CD4-positive, alpha-beta T cell treated with Interleukin-4 for 4 hours (primary cell): ENCODE results near the gene EMILIN2.
"Not testable (repeated sequence)": the region's sequence is repeated elsewhere in the genome, so short reads cannot be mapped to it uniquely, and the experiment has no call there.

ENCODE experiments used
- DNase-seq: peaks from one replicate; pipeline ENCODE4 v3.0.0-alpha.2; 2020

The EMILIN2 gene

DNA sequence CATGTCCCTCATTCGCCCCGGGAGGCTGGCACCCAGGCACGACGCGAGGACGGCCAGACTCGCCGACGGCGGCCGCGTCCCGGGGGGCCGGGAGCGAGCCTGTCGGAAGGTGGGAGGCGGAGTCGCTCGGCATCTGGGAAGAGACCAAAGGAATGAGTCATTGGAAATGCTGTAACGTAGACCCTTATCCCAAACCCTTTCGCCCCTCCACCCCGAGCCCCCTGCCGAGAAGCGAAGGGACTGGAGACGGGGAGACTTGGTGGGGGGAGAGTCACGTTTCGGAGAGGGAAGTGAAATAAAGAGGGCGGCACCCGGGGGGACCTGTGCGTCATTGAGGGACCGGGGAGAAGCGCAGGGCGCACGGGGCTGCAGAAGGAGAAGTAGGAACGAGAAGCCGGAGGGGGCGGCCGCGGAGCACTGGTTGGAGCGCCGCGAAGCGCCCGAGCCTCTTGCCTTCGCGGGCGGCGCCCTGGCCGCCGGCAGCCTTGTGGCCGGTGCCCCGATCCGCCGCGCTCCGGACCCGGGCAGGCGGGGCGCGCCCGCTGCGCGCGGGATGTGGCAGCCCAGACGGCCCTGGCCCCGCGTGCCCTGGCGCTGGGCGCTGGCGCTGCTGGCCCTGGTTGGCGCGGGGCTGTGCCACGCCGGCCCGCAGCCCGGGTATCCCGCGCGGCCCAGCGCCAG lies at the start of gene EMILIN2:
EMILIN2 (plus strand) TSS at position 371 of the 681 bp plus-strand sequence; CDS start at position 554, 183 bp downstream.
- DNase-seq = peak; percentile 44

- no peak for DNase-seq
Measured at GRCh38 chr18:2797951-2798350, 48.9 kb upstream of the EMILIN2 start.

GRCh38 chr18:2799369-2799768 lies 47.4 kb upstream of the EMILIN2 start:
- DNase-seq = no peak

DNA sequence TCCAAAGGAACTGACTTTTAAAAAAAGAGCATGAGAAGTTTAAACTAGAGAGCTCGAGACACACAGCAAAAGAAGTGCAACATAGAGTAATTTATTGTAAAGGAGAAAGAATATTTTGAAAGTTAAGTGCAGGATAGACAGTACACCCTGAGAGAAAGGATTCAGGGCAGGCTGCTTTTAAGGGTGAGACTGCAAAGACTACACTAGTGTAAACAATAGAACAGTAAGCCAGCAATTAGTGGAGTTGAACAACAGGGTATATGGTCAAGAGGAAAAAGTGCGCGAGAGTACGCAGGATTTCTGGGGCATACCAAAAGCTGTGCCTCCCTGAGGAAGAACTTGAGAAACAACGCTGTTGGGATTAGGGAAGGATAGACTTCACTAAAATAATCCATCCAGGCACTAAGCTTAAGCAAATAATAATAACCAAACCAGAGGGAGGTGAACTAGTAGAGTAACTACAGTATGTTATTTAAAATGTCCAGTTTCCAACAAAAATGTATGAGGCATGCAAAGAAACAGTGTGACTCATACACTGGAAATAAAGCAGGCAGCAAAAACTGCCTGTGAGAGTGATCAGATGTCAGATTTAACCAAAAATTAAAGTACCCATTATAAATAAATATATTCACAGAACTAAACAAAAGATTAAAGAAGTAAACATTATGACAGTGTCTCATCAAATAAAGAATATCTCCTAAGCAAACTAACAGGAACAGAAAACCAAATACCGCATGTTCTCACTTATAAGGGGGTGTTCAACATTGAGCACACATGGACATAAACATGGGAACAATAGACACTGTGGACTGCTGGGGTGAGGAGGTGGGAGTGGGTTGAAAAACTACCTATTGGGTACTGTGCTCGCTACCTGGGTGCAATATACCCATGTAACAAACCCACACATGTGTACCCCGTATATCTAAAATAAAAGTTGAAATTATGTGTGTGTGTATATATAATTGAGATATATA lies 40.5 kb upstream of the EMILIN2 start:
- no peak for DNase-seq

GRCh38 chr18:2808640-2809039 lies 38.2 kb upstream of the EMILIN2 start:
- DNase-seq = not testable (repeated sequence)

- DNase-seq = not testable (repeated sequence)
Measured at GRCh38 chr18:2809666-2810183, 37.1 kb upstream of the EMILIN2 start.

GRCh38 chr18:2811416-2811815 lies 35.4 kb upstream of the EMILIN2 start:
- no peak for DNase-seq

DNA sequence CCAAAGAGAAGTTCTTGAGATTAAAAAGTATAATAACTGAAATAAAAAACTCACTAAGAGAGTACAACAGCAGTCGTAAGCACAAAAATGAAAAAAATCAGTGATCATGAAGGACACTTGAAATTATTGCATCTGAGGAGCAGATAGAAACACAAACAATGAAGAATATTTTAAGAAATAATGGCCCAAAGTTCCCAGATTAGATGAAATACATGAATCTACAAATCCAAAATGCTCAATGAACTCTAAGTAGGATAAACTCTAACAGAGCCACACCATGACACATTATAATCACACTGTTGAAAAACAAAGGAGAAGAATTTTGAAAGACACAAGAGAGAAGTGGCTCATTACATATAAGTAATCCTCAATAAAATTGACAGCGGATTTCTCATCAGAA lies 31.9 kb upstream of the EMILIN2 start:
- DNase-seq = no peak

- DNase-seq = no peak
Measured at GRCh38 chr18:2818281-2818680, 28.5 kb upstream of the EMILIN2 start.

- DNase-seq = no peak
Measured at GRCh38 chr18:2821695-2822094, 25.1 kb upstream of the EMILIN2 start.

GRCh38 chr18:2822213-2822921 lies 24.4 kb upstream of the EMILIN2 start:
- DNase-seq = no peak

DNA sequence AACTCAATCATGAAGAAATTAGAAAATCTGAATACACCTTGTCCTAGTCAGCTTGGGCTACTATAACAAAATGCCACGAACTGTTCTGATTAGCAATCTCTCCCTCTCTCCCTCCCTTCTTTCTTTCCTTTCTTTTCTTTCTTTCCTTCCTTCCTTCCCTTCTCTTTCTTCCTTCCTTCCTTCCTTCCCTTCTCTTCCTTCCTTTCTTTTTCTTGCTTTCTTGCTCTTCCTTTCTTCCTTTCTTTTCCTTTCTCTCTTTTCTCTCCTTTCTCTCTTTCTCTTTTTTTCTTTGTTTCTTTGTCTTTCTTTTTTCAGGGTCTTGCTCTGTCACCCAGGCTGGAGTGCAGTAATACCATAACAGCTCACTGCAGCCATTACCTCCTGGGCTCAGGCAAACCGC lies 23.6 kb upstream of the EMILIN2 start:
- no peak for DNase-seq

- no peak for DNase-seq
Measured at GRCh38 chr18:2823966-2824365, 22.8 kb upstream of the EMILIN2 start.

DNA sequence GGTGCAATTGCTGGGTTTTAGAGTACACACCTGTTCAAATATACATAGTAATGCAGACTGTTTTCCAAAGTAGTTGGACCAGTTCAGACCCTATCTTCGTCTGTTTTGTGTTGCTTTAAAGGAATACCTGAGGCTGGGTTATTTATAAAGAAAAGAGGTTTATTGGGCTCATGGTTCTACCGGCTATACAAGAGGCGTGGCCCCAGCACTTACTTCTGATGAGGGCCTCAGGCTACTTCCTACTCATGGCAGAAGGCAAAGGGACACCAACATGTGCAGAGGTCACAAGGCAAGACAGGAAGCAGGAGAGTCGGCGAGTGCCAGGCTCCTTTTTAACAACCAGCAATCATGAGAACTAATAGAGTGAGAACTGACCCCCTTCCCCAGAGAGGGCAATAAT lies 21.9 kb upstream of the EMILIN2 start:
- no peak for DNase-seq

- no peak for DNase-seq
Measured at GRCh38 chr18:2825613-2826175, 21.1 kb upstream of the EMILIN2 start.

GRCh38 chr18:2826581-2826980 lies 20.2 kb upstream of the EMILIN2 start:
- DNase-seq = no peak

- DNase-seq = no peak
Measured at GRCh38 chr18:2827061-2827460, 19.7 kb upstream of the EMILIN2 start.

DNA sequence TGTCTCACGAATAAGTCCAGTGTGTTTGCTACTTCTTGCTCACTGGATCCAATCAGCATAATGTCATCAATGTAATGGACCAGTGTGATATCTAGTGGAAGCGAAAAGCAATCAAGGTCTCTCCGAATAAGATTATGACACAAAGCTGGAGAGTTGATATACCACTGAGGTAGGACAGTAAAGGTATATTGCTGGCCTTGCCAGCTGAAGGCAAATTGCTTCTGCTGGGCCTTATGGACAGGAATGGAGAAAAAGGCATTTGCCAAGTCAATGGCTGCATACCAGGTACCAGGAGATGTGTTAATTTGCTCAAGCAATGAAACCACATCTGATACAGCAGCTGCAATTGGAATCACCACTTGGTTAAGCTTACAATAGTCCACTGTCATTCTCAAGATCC lies 10.7 kb upstream of the EMILIN2 start:
- not testable (repeated sequence) for DNase-seq

DNA sequence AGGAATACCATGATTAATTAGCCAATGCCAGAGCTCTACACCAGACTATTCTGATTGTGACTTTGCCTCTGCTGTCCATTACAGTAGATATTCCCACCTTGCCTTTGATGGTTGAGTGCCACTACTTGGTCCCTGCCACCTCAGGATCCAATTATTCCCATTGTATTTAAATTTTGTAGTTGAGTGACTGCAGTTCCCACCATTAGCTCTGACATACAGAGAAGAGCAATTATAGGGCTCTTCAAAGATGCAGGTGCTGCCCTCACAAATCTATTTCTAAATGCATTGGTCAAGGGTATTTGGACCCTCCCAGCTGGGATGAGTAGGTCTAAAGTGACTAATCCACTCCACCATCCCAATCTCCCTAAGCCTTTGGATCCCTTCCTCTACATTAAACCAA lies 9.5 kb upstream of the EMILIN2 start:
- DNase-seq = not testable (repeated sequence)

- DNase-seq = no peak
Measured at GRCh38 chr18:2839202-2839601, 7.6 kb upstream of the EMILIN2 start.

DNA sequence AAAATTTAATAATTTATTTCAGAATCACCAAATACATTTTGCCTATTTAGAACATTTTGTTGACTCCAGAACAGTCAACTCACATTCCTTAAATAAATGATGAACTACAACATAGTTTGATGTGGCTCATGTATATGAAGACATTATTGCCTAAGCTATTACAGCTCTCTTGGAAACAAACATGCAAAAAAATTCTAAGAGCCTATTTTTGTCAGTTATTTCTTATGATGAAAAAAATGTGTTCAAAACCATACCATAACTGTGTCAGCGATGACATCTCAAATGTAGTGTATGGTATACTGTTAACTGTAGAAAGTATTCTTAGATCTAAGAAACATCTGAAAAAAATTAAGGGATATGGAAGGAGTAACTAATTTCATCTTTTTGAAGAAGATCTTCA lies 6.3 kb upstream of the EMILIN2 start:
- DNase-seq = no peak

DNA sequence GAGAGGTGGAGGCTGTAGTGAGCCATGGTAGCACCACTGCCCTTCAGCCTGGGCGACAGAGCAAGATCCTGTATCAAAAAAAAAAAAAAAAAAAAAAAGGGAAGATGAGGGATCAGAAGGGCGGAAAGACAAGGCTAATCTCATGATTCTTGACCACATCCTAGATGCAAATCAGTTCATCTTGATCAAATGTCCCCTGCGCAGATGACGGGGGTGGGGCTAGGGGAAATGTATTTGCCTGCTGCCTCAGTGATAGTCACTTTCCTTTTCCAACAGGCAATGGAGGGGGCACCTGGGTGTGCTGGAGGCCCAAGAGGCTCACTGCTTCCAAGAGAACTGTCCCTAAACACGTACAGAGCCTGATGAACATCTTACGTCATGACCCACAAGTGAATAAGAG lies 3.7 kb upstream of the EMILIN2 start:
- DNase-seq = no peak

DNA sequence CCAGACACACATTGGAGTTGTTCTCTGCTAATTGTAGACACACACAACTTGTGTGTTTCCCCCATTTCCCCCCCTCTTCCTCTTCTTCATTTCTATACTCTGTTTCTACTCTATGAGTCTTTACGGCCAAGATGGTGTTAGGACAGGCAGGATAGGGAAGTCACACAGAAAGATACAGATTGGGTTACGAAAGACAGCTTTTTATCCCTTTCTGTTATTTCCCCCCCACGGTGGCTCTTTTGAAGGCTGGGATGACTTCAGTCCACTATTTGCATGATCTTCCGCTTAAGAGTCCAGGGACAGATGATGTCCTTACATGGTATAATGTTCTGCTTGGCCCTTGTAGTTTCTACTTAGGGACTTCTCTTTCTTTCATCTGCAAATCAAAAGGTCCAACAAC lies 1.6 kb upstream of the EMILIN2 start:
- DNase-seq = no peak
